GM23338 (cell line): ENCODE data around the gene PBX3.

Source experiments
- CTCF ChIP-seq, 2 experiments: fragments of 200-600 bp in 1 of 2; sonication (generic) in 1 of 2; conservative IDR thresholded peaks; 2 replicates each; pipeline versions ENCODE4 v1.5.1 to v1.6.1; 2016 to 2017; ENCODE audit warnings: antibody characterized with exemption in 2 of 2, low read depth in 2 of 2, mild to moderate bottlenecking in 2 of 2, moderate library complexity in 1 of 2
- EZH2 ChIP-seq: fragments of 200-600 bp; sonication (generic); IDR thresholded peaks from one replicate; pipeline ENCODE4 v1.8.0; 2017; ENCODE audit warnings: antibody characterized with exemption, mild to moderate bottlenecking, low read depth; ENCODE audit not compliant: unreplicated experiment
- EZH2phosphoT487 ChIP-seq: fragments of 200-600 bp; sonication (generic); IDR thresholded peaks from one replicate; pipeline ENCODE4 v1.8.1; 2018; ENCODE audit warnings: antibody characterized with exemption; ENCODE audit not compliant: unreplicated experiment
- JUNB ChIP-seq: IDR thresholded peaks from one replicate; pipeline ENCODE4 v1.6.1; 2016; ENCODE audit warnings: antibody characterized with exemption; ENCODE audit not compliant: unreplicated experiment
- NANOG ChIP-seq: IDR thresholded peaks from 2 replicates; pipeline ENCODE4 v1.6.1; 2016; ENCODE audit warnings: antibody characterized with exemption, borderline replicate concordance
- POLR2AphosphoS5 ChIP-seq: IDR thresholded peaks from 2 replicates; pipeline ENCODE4 v1.6.1; 2016; ENCODE audit warnings: antibody characterized with exemption, low read depth
- STAT1 ChIP-seq: IDR thresholded peaks from one replicate; pipeline ENCODE4 v1.6.1; 2016; ENCODE audit warnings: antibody characterized with exemption; ENCODE audit not compliant: unreplicated experiment
- ZNF114 ChIP-seq: fragments of 250-450 bp; sonication (Bioruptor Pico); IDR thresholded peaks from 2 replicates; pipeline ENCODE4 v1.5.0; 2020; ENCODE audit warnings: mild to moderate bottlenecking, moderate library complexity

GRCh38 chr9:125920402-125920801, 173.2 kb downstream of the PBX3 start:
- TF ChIP-seq CTCF (conservative IDR thresholded peaks at IDR 0.05; ENCODE audit: low read depth in 2 of 2) (no peak), EZH2 (no peak), POLR2AphosphoS5 (no peak), EZH2phosphoT487 (no peak), JUNB (no peak), STAT1 (no peak), NANOG (no peak), ZNF114 (CRISPR knock-in tag) (no peak)
